A673 (cell line): ENCODE measurements around the gene NEAT1. TPM values are rescaled to one million over a fixed set of nuclear protein-coding genes. Genes with fewer than 3 reads are reported as not detected.

Source experiments
- BruUV-seq: library from RNA; stranded (reverse); fragments of 400-500 nt; replicated peaks from 2 replicates; lab custom pipeline; 2021; lab: Mats Ljungman, UMichigan
- CTCF ChIA-PET: fragments of 300-600 bp; sonication (Branson Sonifier 250); formaldehyde crosslinking; loops from one replicate; lab custom pipeline; 2022; ENCODE audit warnings: antibody characterized with exemption; lab: Charles Lee
- POLR2A ChIA-PET: fragments of 300-600 bp; sonication (Branson Sonifier 250); formaldehyde crosslinking; loops from one replicate; lab custom pipeline; 2022; ENCODE audit warnings: antibody characterized with exemption; ENCODE audit not compliant: low non-redundant PET; lab: Charles Lee
- DNase-seq: peaks from one replicate; pipeline ENCODE4 v3.0.0-alpha.2; 2015; ENCODE audit warnings: low spot score
- H3K27ac ChIP-seq: fragments of 200-600 bp; sonication (generic); 2 replicates; pipeline ENCODE4 v1.5.1; 2016; ENCODE audit warnings: mixed run types, low read depth, mild to moderate bottlenecking, mixed read lengths, antibody characterized with exemption, low read length; ENCODE audit not compliant: poor library complexity, severe bottlenecking
- H3K27me3 ChIP-seq: fragments of 200-600 bp; sonication (generic); replicated peaks from 2 replicates; pipeline ENCODE4 v1.6.1; 2017; ENCODE audit warnings: mixed run types, low read depth, mild to moderate bottlenecking, mixed read lengths, antibody characterized with exemption, low read length; ENCODE audit not compliant: insufficient read depth, poor library complexity
- H3K36me3 ChIP-seq: fragments of 200-600 bp; sonication (generic); 2 replicates; pipeline ENCODE4 v1.6.1; 2016; ENCODE audit warnings: mixed run types, mild to moderate bottlenecking, mixed read lengths, antibody characterized with exemption, low read length; ENCODE audit not compliant: insufficient read depth, poor library complexity, severe bottlenecking
- H3K4me1 ChIP-seq: fragments of 200-600 bp; sonication (generic); 2 replicates; pipeline ENCODE4 v1.6.1; 2017; ENCODE audit warnings: mixed run types, mild to moderate bottlenecking, mixed read lengths, antibody characterized with exemption, low read length; ENCODE audit not compliant: insufficient read depth, poor library complexity, severe bottlenecking
- H3K4me3 ChIP-seq: fragments of 200-600 bp; sonication (generic); 2 replicates; pipeline ENCODE4 v1.5.1; 2016; ENCODE audit warnings: low read depth, mixed run types, mild to moderate bottlenecking, mixed read lengths, low read length; ENCODE audit not compliant: poor library complexity, severe bottlenecking
- H3K9me3 ChIP-seq: fragments of 200-600 bp; sonication (generic); 2 replicates; pipeline ENCODE4 v1.6.1; 2016; ENCODE audit warnings: mixed run types, low read depth, mild to moderate bottlenecking, mixed read lengths, antibody characterized with exemption, low read length; ENCODE audit not compliant: poor library complexity, severe bottlenecking
- EZH2 ChIP-seq: fragments of 200-600 bp; sonication (generic); IDR thresholded peaks from 2 replicates; pipeline ENCODE4 v1.6.1; 2017; ENCODE audit warnings: borderline replicate concordance, low read depth, mild to moderate bottlenecking, mixed read lengths, antibody characterized with exemption, low read length; ENCODE audit not compliant: poor library complexity, severe bottlenecking
- intact Hi-C: fragments of 100-400 bp; cut with micrococcal nuclease; formaldehyde crosslinking; loops from one replicate; pipeline ENCODE4 v1.10.0; 2022; ENCODE audit not compliant: unreplicated experiment
- total RNA-seq: library from RNA; stranded (reverse); gene quantifications from 2 replicates; pipeline ENCODE4 v1.2.3, GENCODE V29; 2021
- TF ChIP-seq, protein P1 (sequence below): fragments of 300-800, 200-600 bp; sonication (generic); conservative IDR thresholded peaks from 2 replicates; pipeline ENCODE4 v1.5.1; 2017; ENCODE audit warnings: low read depth, mild to moderate bottlenecking, antibody characterized with exemption, low read length, moderate library complexity, mixed read lengths

NEAT1 gene
- total RNA-seq, 1 experiment from 2014 or later, result 196 TPM

DNA sequence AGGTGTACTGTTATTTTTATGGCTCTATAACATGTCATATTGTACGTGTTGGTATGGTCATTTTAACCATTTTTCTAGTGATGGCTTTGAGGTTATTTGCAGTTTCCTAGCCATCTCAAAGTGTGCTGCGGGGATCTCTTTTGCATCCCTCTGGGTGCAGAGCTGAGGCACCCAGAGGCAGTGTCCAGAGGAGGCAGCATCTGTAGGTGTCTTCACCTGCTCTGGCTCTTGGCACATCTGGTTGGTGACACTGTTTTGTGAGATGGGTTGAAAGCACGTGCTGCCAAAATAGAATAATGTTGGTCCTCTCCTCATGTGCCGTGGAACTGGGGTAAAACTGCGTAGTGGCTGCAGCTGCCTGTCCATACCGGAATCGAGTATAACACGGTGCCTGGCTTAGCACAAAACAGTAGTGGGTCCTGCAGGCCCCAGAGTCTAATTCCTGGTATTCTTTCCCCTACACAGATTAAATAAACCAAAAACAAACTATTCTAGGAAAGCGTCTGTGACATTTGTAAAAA, 12.9 kb downstream of the NEAT1 start:
- Histone ChIP-seq H3K9me3 (no peaks in the 10 kb centered on the region), H3K4me3 (no peak overlapping the region), H3K27ac (no peak overlapping the region), H3K36me3 (peaks cover 52% of the 10 kb centered on the region), H3K27me3 (no peaks in the 10 kb centered on the region), H3K4me1 (peaks cover 12% of the 10 kb centered on the region)
- no peak for DNase-seq
- intact Hi-C loops, result no loop called here
- CTCF ChIA-PET, result no interaction called here
- no TSS peak for BruUV-seq
- POLR2A ChIA-PET, result no interaction called here
- TF ChIP-seq, protein P1, sequence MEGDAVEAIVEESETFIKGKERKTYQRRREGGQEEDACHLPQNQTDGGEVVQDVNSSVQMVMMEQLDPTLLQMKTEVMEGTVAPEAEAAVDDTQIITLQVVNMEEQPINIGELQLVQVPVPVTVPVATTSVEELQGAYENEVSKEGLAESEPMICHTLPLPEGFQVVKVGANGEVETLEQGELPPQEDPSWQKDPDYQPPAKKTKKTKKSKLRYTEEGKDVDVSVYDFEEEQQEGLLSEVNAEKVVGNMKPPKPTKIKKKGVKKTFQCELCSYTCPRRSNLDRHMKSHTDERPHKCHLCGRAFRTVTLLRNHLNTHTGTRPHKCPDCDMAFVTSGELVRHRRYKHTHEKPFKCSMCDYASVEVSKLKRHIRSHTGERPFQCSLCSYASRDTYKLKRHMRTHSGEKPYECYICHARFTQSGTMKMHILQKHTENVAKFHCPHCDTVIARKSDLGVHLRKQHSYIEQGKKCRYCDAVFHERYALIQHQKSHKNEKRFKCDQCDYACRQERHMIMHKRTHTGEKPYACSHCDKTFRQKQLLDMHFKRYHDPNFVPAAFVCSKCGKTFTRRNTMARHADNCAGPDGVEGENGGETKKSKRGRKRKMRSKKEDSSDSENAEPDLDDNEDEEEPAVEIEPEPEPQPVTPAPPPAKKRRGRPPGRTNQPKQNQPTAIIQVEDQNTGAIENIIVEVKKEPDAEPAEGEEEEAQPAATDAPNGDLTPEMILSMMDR, result no peak
- TF ChIP-seq EZH2, result no peak

DNA sequence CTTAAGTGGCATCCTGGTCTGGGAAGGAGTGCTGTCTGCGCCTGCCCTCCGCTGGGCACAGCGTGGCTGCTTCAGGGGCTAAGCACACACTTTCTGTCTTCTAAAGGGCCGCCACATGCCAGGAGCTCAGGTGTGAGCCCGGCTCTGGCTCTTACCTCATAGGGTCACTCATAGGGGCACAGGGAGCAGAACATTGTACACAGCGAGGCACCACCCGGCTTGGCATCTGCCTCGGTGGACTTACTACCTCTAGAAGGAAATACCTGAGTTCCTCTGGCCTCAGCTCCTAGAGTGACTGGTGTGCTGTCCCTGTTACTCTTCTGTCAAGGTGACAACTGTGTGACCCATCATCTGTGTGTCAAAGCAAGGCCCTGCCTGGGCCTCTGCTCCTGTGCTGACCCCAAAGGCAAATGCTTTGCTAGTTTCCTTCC, 13.4 kb downstream of the NEAT1 start:
- no TSS peak for BruUV-seq
- no peaks in the 10 kb centered on the region for H3K27me3 ChIP-seq
- POLR2A ChIA-PET, result no interaction called here
- CTCF ChIA-PET, result no interaction called here
- H3K4me1 ChIP-seq, result peaks cover 7% of the 10 kb centered on the region
- no peak overlapping the region for H3K27ac ChIP-seq
- TF ChIP-seq EZH2, result no peak
- TF ChIP-seq, protein P1, result no peak
- no peak overlapping the region for H3K4me3 ChIP-seq
- H3K9me3 ChIP-seq, result no peaks in the 10 kb centered on the region
- no peak for DNase-seq
- intact Hi-C loops, result no loop called here
- peaks cover 52% of the 10 kb centered on the region for H3K36me3 ChIP-seq

DNA sequence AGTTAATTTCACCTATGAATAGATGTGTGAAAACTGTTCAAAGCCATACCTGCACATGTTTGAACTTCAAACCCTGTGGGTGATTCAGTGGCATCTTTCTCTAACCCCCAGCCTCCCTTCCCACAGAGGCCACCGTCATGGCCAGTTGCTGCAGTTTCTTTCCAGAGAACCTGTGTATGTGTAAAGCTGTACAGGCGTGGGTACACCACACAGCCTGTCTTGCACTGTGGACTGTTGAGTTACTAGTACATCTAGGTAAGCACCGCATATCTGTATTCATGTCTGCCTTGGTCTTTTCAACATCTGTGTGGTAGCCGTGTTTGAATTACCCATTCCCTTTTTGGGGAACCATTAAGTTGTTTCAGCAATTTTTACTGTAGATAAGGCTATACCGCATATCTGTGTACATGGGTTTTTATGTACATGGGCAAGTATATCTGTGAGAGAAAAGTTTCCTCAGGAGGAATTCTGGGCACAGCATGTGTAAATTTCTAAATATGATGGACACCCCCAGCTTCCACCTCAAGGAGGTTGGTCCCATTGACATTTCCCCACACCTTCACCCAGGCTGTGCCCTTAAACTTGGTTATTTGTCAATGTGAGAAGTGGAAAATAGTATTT, 13.9 kb downstream of the NEAT1 start:
- no peak overlapping the region for H3K27ac ChIP-seq
- no peaks in the 10 kb centered on the region for H3K27me3 ChIP-seq
- DNase-seq, result no peak
- peaks cover 52% of the 10 kb centered on the region for H3K36me3 ChIP-seq
- peaks cover 6% of the 10 kb centered on the region for H3K4me1 ChIP-seq
- no peak overlapping the region for H3K4me3 ChIP-seq
- ChIA-PET POLR2A (no interaction called here), CTCF (no interaction called here)
- no TSS peak for BruUV-seq
- TF ChIP-seq, protein P1, result no peak
- no peak for TF ChIP-seq EZH2
- H3K9me3 ChIP-seq, result no peaks in the 10 kb centered on the region
- intact Hi-C loops, result no loop called here
